ENCODE data around the gene PROSER3. TPM values are rescaled to one million over a fixed set of nuclear protein-coding genes. Genes with fewer than 3 reads are reported as not detected.

The PROSER3 gene
- total and polyA plus RNA-seq, 2 donors (not counting 1 experiment from before 2014, with no cell fraction given), result 26.0 to 61.0 TPM

- Histone ChIP-seq H3K4me2 (replicated peaks; ENCODE audit: low read depth, low read length, poor library complexity, severe bottlenecking) (no peak overlapping the region), H3K9me3 (ENCODE audit: control extremely low read depth in 1 of 3, control insufficient read depth in 2 of 3, insufficient read depth in 1 of 3, low read length in 2 of 3) (peaks cover 0 to 2% (median 0%) of the 10 kb centered on the region in 3 donors), H3K4me1 (ENCODE audit: control insufficient read depth in 2 of 2, insufficient read depth in 2 of 2, low read length in 2 of 2) (no peaks in the 10 kb centered on the region), H3K27me3 (replicated peaks in 1 of 4; ENCODE audit: control extremely low read depth in 1 of 4, control insufficient read depth in 3 of 4, insufficient read depth in 4 of 4, low read length in 3 of 4) (peaks cover 0 to 2% (median 0%) of the 10 kb centered on the region in 4 experiments), H4K20me1 (ENCODE audit: control insufficient read depth, insufficient read depth, low read length, poor library complexity, severe bottlenecking) (no peaks in the 10 kb centered on the region), H3K27ac (ENCODE audit: low read length in 2 of 2) (no peak overlapping the region), H3K36me3 (replicated peaks in 1 of 2; ENCODE audit: control extremely low read depth in 1 of 2, control insufficient read depth in 1 of 2, extremely low read depth in 1 of 2, insufficient read depth in 2 of 2, low read length in 1 of 2) (no peaks in the 10 kb centered on the region), H3K4me3 (ENCODE audit: control extremely low read depth in 1 of 5, extremely low read depth in 1 of 5, insufficient read depth in 1 of 5, low read depth in 2 of 5, low read length in 4 of 5) (no peak overlapping the region), H3K79me2 (ENCODE audit: control insufficient read depth, insufficient read depth, low read length) (no peaks in the 10 kb centered on the region), H2AFZ (ENCODE audit: insufficient read depth, low read depth, low read length, poor library complexity, severe bottlenecking) (no peak overlapping the region), H3K9ac (ENCODE audit: low read length) (no peak overlapping the region)
- no peaks in the 10 kb centered on the region for H3K9me3 Mint-ChIP-seq (ENCODE audit: insufficient read depth)
- no peak overlapping the region for H3K4me3 Mint-ChIP-seq
- ChIA-PET POLR2A (no interaction called here), CTCF (no interaction called here)
- peaks cover 23% of the 10 kb centered on the region for H3K27me3 Mint-ChIP-seq
- no peaks in the 10 kb centered on the region for H3K4me1 Mint-ChIP-seq
- intact Hi-C loops (cut with micrococcal nuclease), result no loop called here
- DNase-seq (no peak), ATAC-seq (ENCODE audit: low read depth) (no peak)
- 76% methylated on average over 4 of the region's 11 CpGs for WGBS (ENCODE audit: insufficient coverage)
- TF ChIP-seq, protein P1, sequence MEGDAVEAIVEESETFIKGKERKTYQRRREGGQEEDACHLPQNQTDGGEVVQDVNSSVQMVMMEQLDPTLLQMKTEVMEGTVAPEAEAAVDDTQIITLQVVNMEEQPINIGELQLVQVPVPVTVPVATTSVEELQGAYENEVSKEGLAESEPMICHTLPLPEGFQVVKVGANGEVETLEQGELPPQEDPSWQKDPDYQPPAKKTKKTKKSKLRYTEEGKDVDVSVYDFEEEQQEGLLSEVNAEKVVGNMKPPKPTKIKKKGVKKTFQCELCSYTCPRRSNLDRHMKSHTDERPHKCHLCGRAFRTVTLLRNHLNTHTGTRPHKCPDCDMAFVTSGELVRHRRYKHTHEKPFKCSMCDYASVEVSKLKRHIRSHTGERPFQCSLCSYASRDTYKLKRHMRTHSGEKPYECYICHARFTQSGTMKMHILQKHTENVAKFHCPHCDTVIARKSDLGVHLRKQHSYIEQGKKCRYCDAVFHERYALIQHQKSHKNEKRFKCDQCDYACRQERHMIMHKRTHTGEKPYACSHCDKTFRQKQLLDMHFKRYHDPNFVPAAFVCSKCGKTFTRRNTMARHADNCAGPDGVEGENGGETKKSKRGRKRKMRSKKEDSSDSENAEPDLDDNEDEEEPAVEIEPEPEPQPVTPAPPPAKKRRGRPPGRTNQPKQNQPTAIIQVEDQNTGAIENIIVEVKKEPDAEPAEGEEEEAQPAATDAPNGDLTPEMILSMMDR (IDR thresholded peaks at IDR 0.05), result no peak
- no peak for TF ChIP-seq EZH2 (IDR thresholded peaks at IDR 0.05; ENCODE audit: borderline replicate concordance, insufficient read depth, low read depth, low read length, poor library complexity, severe bottlenecking)
- no peak overlapping the region for H3K27ac Mint-ChIP-seq
Observed at GRCh38 chr19:35813043-35813890, 55.3 kb downstream of the PROSER3 start.

DNA sequence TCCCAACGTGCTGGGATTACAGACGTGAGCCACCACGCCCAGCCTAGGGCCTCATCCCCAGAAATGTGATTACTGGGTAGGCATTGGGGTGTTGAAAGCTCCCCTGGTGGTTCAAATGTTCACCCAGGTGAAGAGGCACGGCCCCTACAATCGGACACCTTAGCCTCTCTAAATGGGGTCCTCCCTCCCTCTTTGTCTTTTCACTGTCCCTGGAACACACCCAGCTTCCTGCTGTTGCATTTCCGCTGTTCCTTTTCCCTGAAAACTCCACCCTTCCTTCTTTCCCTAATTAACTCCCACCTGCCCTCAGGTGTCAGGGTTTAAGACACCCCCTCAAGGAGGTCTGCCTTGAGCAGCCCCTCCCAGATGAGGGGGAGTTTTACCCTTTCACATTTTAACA, 58.3 kb downstream of the PROSER3 start:
- ChIA-PET CTCF (interaction anchor here (0.7 kb wide), 1 partner anchor 27 kb away, joined by 3 read pairs; no protein-coding TSS in a partner anchor), POLR2A (no interaction called here)
- Histone ChIP-seq H2AFZ (ENCODE audit: insufficient read depth, low read depth, low read length, poor library complexity, severe bottlenecking) (no peak overlapping the region), H3K79me2 (ENCODE audit: control insufficient read depth, insufficient read depth, low read length) (no peaks in the 10 kb centered on the region), H3K4me2 (replicated peaks; ENCODE audit: low read depth, low read length, poor library complexity, severe bottlenecking) (no peak overlapping the region), H3K36me3 (replicated peaks in 1 of 2; ENCODE audit: control extremely low read depth in 1 of 2, control insufficient read depth in 1 of 2, extremely low read depth in 1 of 2, insufficient read depth in 2 of 2, low read length in 1 of 2) (no peaks in the 10 kb centered on the region), H3K9me3 (ENCODE audit: control extremely low read depth in 1 of 3, control insufficient read depth in 2 of 3, insufficient read depth in 1 of 3, low read length in 2 of 3) (peaks cover 0 to 2% (median 0%) of the 10 kb centered on the region in 3 donors), H4K20me1 (ENCODE audit: control insufficient read depth, insufficient read depth, low read length, poor library complexity, severe bottlenecking) (no peaks in the 10 kb centered on the region), H3K9ac (ENCODE audit: low read length) (no peak overlapping the region), H3K4me3 (ENCODE audit: control extremely low read depth in 1 of 5, extremely low read depth in 1 of 5, insufficient read depth in 1 of 5, low read depth in 2 of 5, low read length in 4 of 5) (no peak overlapping the region), H3K27ac (ENCODE audit: low read length in 2 of 2) (no peak overlapping the region), H3K27me3 (replicated peaks in 1 of 4; ENCODE audit: control extremely low read depth in 1 of 4, control insufficient read depth in 3 of 4, insufficient read depth in 4 of 4, low read length in 3 of 4) (peaks cover 0 to 6% (median 0%) of the 10 kb centered on the region in 4 experiments), H3K4me1 (ENCODE audit: control insufficient read depth in 2 of 2, insufficient read depth in 2 of 2, low read length in 2 of 2) (no peaks in the 10 kb centered on the region)
- ATAC-seq (ENCODE audit: low read depth) (no peak), DNase-seq (no peak)
- no peak overlapping the region for H3K4me3 Mint-ChIP-seq
- no peaks in the 10 kb centered on the region for H3K9me3 Mint-ChIP-seq (ENCODE audit: insufficient read depth)
- H3K27ac Mint-ChIP-seq, result no peak overlapping the region
- H3K27me3 Mint-ChIP-seq, result peaks cover 23% of the 10 kb centered on the region
- WGBS (ENCODE audit: insufficient coverage), result 43% methylated on average over 6 of the region's 6 CpGs
- no peak for TF ChIP-seq EZH2 (IDR thresholded peaks at IDR 0.05; ENCODE audit: borderline replicate concordance, insufficient read depth, low read depth, low read length, poor library complexity, severe bottlenecking)
- TF ChIP-seq, protein P1 (IDR thresholded peaks at IDR 0.05), result no peak
- intact Hi-C loops (cut with micrococcal nuclease), result no loop called here
- H3K4me1 Mint-ChIP-seq, result no peaks in the 10 kb centered on the region

Measured in B cell (primary cell).